ENCODE data around the gene FANCG. TPM values are rescaled to one million over a fixed set of nuclear protein-coding genes. Genes with fewer than 3 reads are reported as not detected.

Gene FANCG
- total RNA-seq, 1 experiment from 2014 or later, result 108 TPM

GRCh38 chr9:35114113-35114839 is 34.5 kb upstream of the FANCG start:
- no peaks in the 10 kb centered on the region for H3K27me3 Mint-ChIP-seq (ENCODE audit: low read depth)
- peaks cover 37% of the 10 kb centered on the region for H3K4me1 Mint-ChIP-seq
- H3K4me3 Mint-ChIP-seq, result peak overlapping the region; percentile 98
- POLR2A ChIA-PET, result interaction anchor here (0.6 to 2.0 kb wide), 6 partner anchors 11 to 225 kb away, joined by 3 to 16 read pairs (median 6); partner anchors contain the start of genes FANCG, STOML2, UNC13B and VCP
- DNase-seq (ENCODE audit: low spot score) (peak; percentile 89), ATAC-seq (peak; percentile 54)
- H3K9me3 Mint-ChIP-seq, result no peaks in the 10 kb centered on the region
- TF ChIP-seq ZNF317 (CRISPR knock-in tag; IDR thresholded peaks at IDR 0.05; ENCODE audit: borderline replicate concordance, low read depth), result no peak
- TF ChIP-seq NFE2L1 (CRISPR knock-in tag; IDR thresholded peaks at IDR 0.05), result no peak
- TF ChIP-seq CREM (CRISPR knock-in tag; IDR thresholded peaks at IDR 0.05), result no peak
- TF ChIP-seq E2F1 (CRISPR knock-in tag; IDR thresholded peaks at IDR 0.05), result no peak
- no peak for TF ChIP-seq ZNF416 (CRISPR knock-in tag; IDR thresholded peaks at IDR 0.05)
- TF ChIP-seq NFYB (CRISPR knock-in tag; conservative IDR thresholded peaks at IDR 0.05; ENCODE audit: low read depth), result no peak
- TF ChIP-seq MXD4 (CRISPR knock-in tag; IDR thresholded peaks at IDR 0.05; ENCODE audit: borderline replicate concordance), result no peak
- no peak for TF ChIP-seq GTF2I (CRISPR knock-in tag; conservative IDR thresholded peaks at IDR 0.05)
- TF ChIP-seq ATF6 (CRISPR knock-in tag; IDR thresholded peaks at IDR 0.05), result no peak
- no peak for TF ChIP-seq JUN (CRISPR knock-in tag; IDR thresholded peaks at IDR 0.05)
- no peak for TF ChIP-seq OVOL2 (CRISPR knock-in tag; IDR thresholded peaks at IDR 0.05; ENCODE audit: borderline replicate concordance)
- TF ChIP-seq ZNF121 (CRISPR knock-in tag; IDR thresholded peaks at IDR 0.05), result no peak
- no peak for TF ChIP-seq CREB1 (CRISPR knock-in tag; IDR thresholded peaks at IDR 0.05)
- TF ChIP-seq KAT7 (CRISPR knock-in tag; IDR thresholded peaks at IDR 0.05; ENCODE audit: borderline replicate concordance), result no peak
- TF ChIP-seq ESRRA (CRISPR knock-in tag; IDR thresholded peaks at IDR 0.05; ENCODE audit: borderline replicate concordance), result no peak
- no peak for TF ChIP-seq SOX15 (CRISPR knock-in tag; IDR thresholded peaks at IDR 0.05)
- TF ChIP-seq ZNF671 (CRISPR knock-in tag; IDR thresholded peaks at IDR 0.05), result no peak
- TF ChIP-seq RELA (CRISPR knock-in tag; IDR thresholded peaks at IDR 0.05; ENCODE audit: borderline replicate concordance), result no peak
- TF ChIP-seq ZNF263 (CRISPR knock-in tag; IDR thresholded peaks at IDR 0.05; ENCODE audit: low read depth), result no peak
- CTCF ChIA-PET, result interaction anchor here (0.6 to 2.9 kb wide), 19 partner anchors 11 to 490 kb away, joined by 3 to 28 read pairs (median 4); partner anchors contain the start of genes FANCG, PIGO, RUSC2 and STOML2
- H3K36me3 Mint-ChIP-seq, result no peaks in the 10 kb centered on the region
- peak overlapping the region; percentile 99 for H3K27ac Mint-ChIP-seq

GRCh38 chr9:35112257-35113020 is 32.7 kb upstream of the FANCG start:
- Mint-ChIP-seq H3K9me3 (no peaks in the 10 kb centered on the region), H3K4me3 (peak overlapping the region; percentile 71), H3K27me3 (ENCODE audit: low read depth) (no peaks in the 10 kb centered on the region), H3K27ac (peak overlapping the region; percentile 75), H3K4me1 (peaks cover 36% of the 10 kb centered on the region), H3K36me3 (no peaks in the 10 kb centered on the region)
- POLR2A ChIA-PET, result interaction anchor here (1.1 to 1.8 kb wide), 3 partner anchors 9 to 577 kb away, joined by 4 to 5 read pairs (median 5); partner anchors contain the start of genes FANCG and STOML2
- no peak for TF ChIP-seq FOXP4 (CRISPR knock-in tag; IDR thresholded peaks at IDR 0.05)
- TF ChIP-seq MXD4 (CRISPR knock-in tag; IDR thresholded peaks at IDR 0.05; ENCODE audit: borderline replicate concordance), result no peak
- no peak for TF ChIP-seq ZNF425 (CRISPR knock-in tag; conservative IDR thresholded peaks at IDR 0.05)
- no peak for TF ChIP-seq GRHL2 (CRISPR knock-in tag; IDR thresholded peaks at IDR 0.05; ENCODE audit: insufficient replicate concordance, severe bottlenecking)
- no peak for TF ChIP-seq ZNF219 (CRISPR knock-in tag; IDR thresholded peaks at IDR 0.05; ENCODE audit: borderline replicate concordance)
- TF ChIP-seq CTCF (IDR thresholded peaks at IDR 0.05), result no peak
- TF ChIP-seq SOX15 (CRISPR knock-in tag; IDR thresholded peaks at IDR 0.05), result no peak
- CTCF ChIA-PET, result interaction anchor here (1.2 to 2.0 kb wide), 8 partner anchors 9 to 584 kb away, joined by 3 to 12 read pairs (median 6); partner anchors contain the start of genes PIGO and STOML2
- ATAC-seq (no peak), DNase-seq (ENCODE audit: low spot score) (no peak)

Data from WTC11 (cell line).